ENCODE results near the gene PRTN3. TPM values are rescaled to one million over a fixed set of nuclear protein-coding genes. Genes with fewer than 3 reads are reported as not detected.

The PRTN3 gene
- total and polyA plus RNA-seq, 4 donors, result 0.17 to 225 (median 1.7) TPM

DNA sequence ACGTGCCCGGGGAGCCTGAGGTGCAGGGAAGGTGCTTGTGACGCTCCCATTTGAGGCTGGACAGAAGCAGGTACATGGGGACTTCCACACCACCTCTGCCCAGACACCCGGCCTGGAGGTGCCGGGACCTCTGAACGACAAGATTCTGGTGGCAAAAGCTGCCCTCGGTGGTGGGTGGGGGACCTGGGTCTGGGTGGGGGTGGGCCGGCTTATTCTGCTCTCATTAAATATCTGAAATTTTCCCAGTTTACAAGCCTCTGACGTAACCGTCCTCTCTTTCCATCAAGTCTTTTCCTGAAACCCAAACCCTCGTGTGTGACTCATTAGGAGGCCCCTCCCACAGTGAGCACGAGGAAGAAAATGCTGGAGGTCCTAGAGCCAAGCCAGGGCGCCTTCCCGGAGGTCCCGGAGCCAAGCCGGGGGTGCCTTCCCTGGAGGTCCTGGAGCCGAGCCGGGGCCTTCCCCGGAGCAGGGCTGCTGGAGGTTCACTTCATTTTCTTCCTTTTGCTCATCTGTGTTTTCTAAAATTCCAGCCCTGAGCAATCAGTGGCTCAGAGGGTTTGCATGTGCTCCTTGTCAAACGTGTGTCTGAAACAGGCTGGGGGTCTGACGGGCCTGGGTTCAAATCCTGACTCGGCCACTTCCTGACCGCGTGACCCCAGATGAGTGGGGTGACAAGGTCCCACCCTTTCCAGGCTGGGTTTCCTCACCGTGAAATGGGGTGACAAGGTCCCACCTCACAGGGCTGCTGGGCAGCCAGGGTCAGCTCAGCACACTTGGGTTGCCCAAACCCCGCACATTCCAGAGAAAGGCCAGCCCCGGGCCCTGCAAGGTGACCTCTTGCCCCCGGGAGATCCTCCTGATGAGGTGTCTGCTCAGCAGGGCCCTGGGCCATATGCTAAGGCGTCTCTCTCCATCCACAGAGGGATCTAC, 28.7 kb downstream of the PRTN3 start:
- DNase-seq (ENCODE audit: low spot score), result no peak
- H3K36me3 ChIP-seq (ENCODE audit: control insufficient read depth in 4 of 4, insufficient read depth in 3 of 4, low read depth in 1 of 4, low read length in 3 of 4), result peaks cover 3 to 40% (median 11%) of the 10 kb centered on the region in 4 donors
- H3K27me3 ChIP-seq (ENCODE audit: control insufficient read depth in 4 of 4, insufficient read depth in 4 of 4, low read length in 3 of 4), result no peaks in the 10 kb centered on the region
- H3K27ac ChIP-seq (ENCODE audit: low read depth in 1 of 2, low read length in 2 of 2), result peak overlapping the region in 1 of 2 donors; percentile 35
- no peak for TF ChIP-seq RAD21 (IDR thresholded peaks at IDR 0.05)
- no peak for TF ChIP-seq HNF4A (conservative IDR thresholded peaks at IDR 0.05)
- TF ChIP-seq, protein P1, sequence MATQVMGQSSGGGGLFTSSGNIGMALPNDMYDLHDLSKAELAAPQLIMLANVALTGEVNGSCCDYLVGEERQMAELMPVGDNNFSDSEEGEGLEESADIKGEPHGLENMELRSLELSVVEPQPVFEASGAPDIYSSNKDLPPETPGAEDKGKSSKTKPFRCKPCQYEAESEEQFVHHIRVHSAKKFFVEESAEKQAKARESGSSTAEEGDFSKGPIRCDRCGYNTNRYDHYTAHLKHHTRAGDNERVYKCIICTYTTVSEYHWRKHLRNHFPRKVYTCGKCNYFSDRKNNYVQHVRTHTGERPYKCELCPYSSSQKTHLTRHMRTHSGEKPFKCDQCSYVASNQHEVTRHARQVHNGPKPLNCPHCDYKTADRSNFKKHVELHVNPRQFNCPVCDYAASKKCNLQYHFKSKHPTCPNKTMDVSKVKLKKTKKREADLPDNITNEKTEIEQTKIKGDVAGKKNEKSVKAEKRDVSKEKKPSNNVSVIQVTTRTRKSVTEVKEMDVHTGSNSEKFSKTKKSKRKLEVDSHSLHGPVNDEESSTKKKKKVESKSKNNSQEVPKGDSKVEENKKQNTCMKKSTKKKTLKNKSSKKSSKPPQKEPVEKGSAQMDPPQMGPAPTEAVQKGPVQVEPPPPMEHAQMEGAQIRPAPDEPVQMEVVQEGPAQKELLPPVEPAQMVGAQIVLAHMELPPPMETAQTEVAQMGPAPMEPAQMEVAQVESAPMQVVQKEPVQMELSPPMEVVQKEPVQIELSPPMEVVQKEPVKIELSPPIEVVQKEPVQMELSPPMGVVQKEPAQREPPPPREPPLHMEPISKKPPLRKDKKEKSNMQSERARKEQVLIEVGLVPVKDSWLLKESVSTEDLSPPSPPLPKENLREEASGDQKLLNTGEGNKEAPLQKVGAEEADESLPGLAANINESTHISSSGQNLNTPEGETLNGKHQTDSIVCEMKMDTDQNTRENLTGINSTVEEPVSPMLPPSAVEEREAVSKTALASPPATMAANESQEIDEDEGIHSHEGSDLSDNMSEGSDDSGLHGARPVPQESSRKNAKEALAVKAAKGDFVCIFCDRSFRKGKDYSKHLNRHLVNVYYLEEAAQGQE (IDR thresholded peaks at IDR 0.05), result no peak
- no peak for TF ChIP-seq NR2F2 (IDR thresholded peaks at IDR 0.05)
- no peak for TF ChIP-seq HNF4G (IDR thresholded peaks at IDR 0.05)
- no peak overlapping the region for H3K9ac ChIP-seq (ENCODE audit: low read depth in 1 of 2, low read length in 2 of 2)
- H3K4me1 ChIP-seq (ENCODE audit: control insufficient read depth in 4 of 4, insufficient read depth in 4 of 4, low read length in 3 of 4), result no peaks in the 10 kb centered on the region
- 86% methylated on average over 29 of the region's 29 CpGs for WGBS
- no peak overlapping the region for H3K4me3 ChIP-seq (ENCODE audit: low read depth in 1 of 3, low read length in 3 of 3)
- H3K9me3 ChIP-seq (ENCODE audit: control insufficient read depth in 4 of 4, low read length in 3 of 4), result no peaks in the 10 kb centered on the region

- TF ChIP-seq RAD21 (IDR thresholded peaks at IDR 0.05), result no peak
- TF ChIP-seq FOXA2 (IDR thresholded peaks at IDR 0.05), result no peak
- TF ChIP-seq SP1 (IDR thresholded peaks at IDR 0.05), result no peak
- TF ChIP-seq, protein P2, sequence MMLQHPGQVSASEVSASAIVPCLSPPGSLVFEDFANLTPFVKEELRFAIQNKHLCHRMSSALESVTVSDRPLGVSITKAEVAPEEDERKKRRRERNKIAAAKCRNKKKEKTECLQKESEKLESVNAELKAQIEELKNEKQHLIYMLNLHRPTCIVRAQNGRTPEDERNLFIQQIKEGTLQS (IDR thresholded peaks at IDR 0.05), result no peak
- no peak for TF ChIP-seq HNF4A (conservative IDR thresholded peaks at IDR 0.05)
- no peak for TF ChIP-seq HNF4G (IDR thresholded peaks at IDR 0.05)
- TF ChIP-seq RXRA (IDR thresholded peaks at IDR 0.05), result no peak
- no peak for TF ChIP-seq CTCF (IDR thresholded peaks at IDR 0.05; ENCODE audit: low read depth, low read length, missing input control)
- TF ChIP-seq MAX (IDR thresholded peaks at IDR 0.05), result no peak
- TF ChIP-seq EGR1 (IDR thresholded peaks at IDR 0.05; ENCODE audit: low read depth in 2 of 2), result no peak
- no peak for TF ChIP-seq YY1 (IDR thresholded peaks at IDR 0.05)
- TF ChIP-seq, protein P3, sequence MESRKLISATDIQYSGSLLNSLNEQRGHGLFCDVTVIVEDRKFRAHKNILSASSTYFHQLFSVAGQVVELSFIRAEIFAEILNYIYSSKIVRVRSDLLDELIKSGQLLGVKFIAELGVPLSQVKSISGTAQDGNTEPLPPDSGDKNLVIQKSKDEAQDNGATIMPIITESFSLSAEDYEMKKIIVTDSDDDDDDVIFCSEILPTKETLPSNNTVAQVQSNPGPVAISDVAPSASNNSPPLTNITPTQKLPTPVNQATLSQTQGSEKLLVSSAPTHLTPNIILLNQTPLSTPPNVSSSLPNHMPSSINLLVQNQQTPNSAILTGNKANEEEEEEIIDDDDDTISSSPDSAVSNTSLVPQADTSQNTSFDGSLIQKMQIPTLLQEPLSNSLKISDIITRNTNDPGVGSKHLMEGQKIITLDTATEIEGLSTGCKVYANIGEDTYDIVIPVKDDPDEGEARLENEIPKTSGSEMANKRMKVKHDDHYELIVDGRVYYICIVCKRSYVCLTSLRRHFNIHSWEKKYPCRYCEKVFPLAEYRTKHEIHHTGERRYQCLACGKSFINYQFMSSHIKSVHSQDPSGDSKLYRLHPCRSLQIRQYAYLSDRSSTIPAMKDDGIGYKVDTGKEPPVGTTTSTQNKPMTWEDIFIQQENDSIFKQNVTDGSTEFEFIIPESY (IDR thresholded peaks at IDR 0.05), result no peak
- no peak for TF ChIP-seq FOXA1 (IDR thresholded peaks at IDR 0.05)
- no peak for TF ChIP-seq GABPA (IDR thresholded peaks at IDR 0.05 in 1 of 2, conservative IDR thresholded peaks at IDR 0.05 in 1 of 2)
- no peaks in the 10 kb centered on the region for H3K4me1 ChIP-seq (ENCODE audit: control insufficient read depth in 4 of 4, insufficient read depth in 4 of 4, low read length in 3 of 4)
- no peak for DNase-seq (ENCODE audit: low spot score)
- peaks cover 4 to 42% (median 11%) of the 10 kb centered on the region in 4 donors for H3K36me3 ChIP-seq (ENCODE audit: control insufficient read depth in 4 of 4, insufficient read depth in 3 of 4, low read depth in 1 of 4, low read length in 3 of 4)
- H3K4me3 ChIP-seq (ENCODE audit: low read depth in 1 of 3, low read length in 3 of 3), result no peak overlapping the region
- no peaks in the 10 kb centered on the region for H3K9me3 ChIP-seq (ENCODE audit: control insufficient read depth in 4 of 4, low read length in 3 of 4)
- H3K27me3 ChIP-seq (ENCODE audit: control insufficient read depth in 4 of 4, insufficient read depth in 4 of 4, low read length in 3 of 4), result no peaks in the 10 kb centered on the region
- WGBS, result 94% methylated on average over 8 of the region's 8 CpGs
- H3K27ac ChIP-seq (ENCODE audit: low read depth in 1 of 2, low read length in 2 of 2), result no peak overlapping the region
- no peak overlapping the region for H3K9ac ChIP-seq (ENCODE audit: low read depth in 1 of 2, low read length in 2 of 2)
Observed at GRCh38 chr19:870314-870713, 29.5 kb downstream of the PRTN3 start.

All from liver (tissue), 9 donors.